Keratinocyte (primary cell): ENCODE measurements around the gene KAT2B. TPM values are rescaled to one million over a fixed set of nuclear protein-coding genes. Genes with fewer than 3 reads are reported as not detected.
A peak's percentile ranks its signal among the peaks of the same experiment; 100 is the strongest.

ENCODE experiments used
- DNase-seq: peaks from one replicate; pipeline ENCODE4 v3.0.0-alpha.2; 2011; ENCODE audit warnings: low read depth, missing footprints, low spot score
- FAIRE-seq: peaks from 2 replicates; lab custom pipeline; 2011; peaks lifted over from hg19 to GRCh38; lab: Jason Lieb, UNC
- H2AFZ ChIP-seq: 2 replicates; pipeline ENCODE4 v1.6.0; 2012; ENCODE audit warnings: low read length, control low read depth, inconsistent platforms; ENCODE audit not compliant: control insufficient read depth
- H3K27ac ChIP-seq: 2 replicates; pipeline ENCODE4 v1.5.1; 2011; ENCODE audit warnings: low read length; ENCODE audit not compliant: control insufficient read depth, insufficient read depth
- H3K27me3 ChIP-seq: 3 replicates; pipeline ENCODE4 v1.6.0; 2011; ENCODE audit warnings: low read length; ENCODE audit not compliant: control insufficient read depth, insufficient read depth; ENCODE audit errors: extremely low read depth
- H3K36me3 ChIP-seq, 2 experiments: 2 replicates in 1 of 2; 3 replicates in 1 of 2; pipeline ENCODE4 v1.5.1; 2011; ENCODE audit warnings: low read length in 2 of 2, mild to moderate bottlenecking in 1 of 2; ENCODE audit not compliant: control insufficient read depth in 2 of 2, insufficient read depth in 2 of 2; ENCODE audit errors: extremely low read depth in 1 of 2
- H3K4me1 ChIP-seq: 3 replicates; pipeline ENCODE4 v1.5.1; 2011; ENCODE audit warnings: low read length; ENCODE audit not compliant: control insufficient read depth, insufficient read depth; ENCODE audit errors: extremely low read depth
- H3K4me2 ChIP-seq: 3 replicates; pipeline ENCODE4 v1.6.0; 2011; ENCODE audit warnings: low read depth, low read length; ENCODE audit not compliant: control insufficient read depth, insufficient read depth; ENCODE audit errors: extremely low read depth
- H3K4me3 ChIP-seq, 3 experiments: fragments of 200-600 bp in 1 of 3; sonication (generic) in 1 of 3; 2 replicates in 2 of 3; 3 replicates in 1 of 3; pipeline ENCODE4 v1.5.1; 2011 to 2016; ENCODE audit warnings: low read length in 3 of 3, mild to moderate bottlenecking in 3 of 3, control low read depth in 2 of 3, inconsistent platforms in 1 of 3, low read depth in 1 of 3, mixed read lengths in 1 of 3, mixed run types in 1 of 3, moderate library complexity in 1 of 3; ENCODE audit not compliant: control insufficient read depth in 2 of 3, insufficient read depth in 2 of 3; ENCODE audit errors: extremely low read depth in 1 of 3
- H3K79me2 ChIP-seq: 2 replicates; pipeline ENCODE4 v1.6.0; 2012; ENCODE audit warnings: low read length; ENCODE audit not compliant: control insufficient read depth, insufficient read depth
- H3K9ac ChIP-seq: 3 replicates; pipeline ENCODE4 v1.6.0; 2011; ENCODE audit warnings: low read length; ENCODE audit not compliant: control insufficient read depth, insufficient read depth; ENCODE audit errors: extremely low read depth
- H3K9me1 ChIP-seq: 3 replicates; pipeline ENCODE4 v1.6.0; 2011; ENCODE audit warnings: low read length; ENCODE audit not compliant: control insufficient read depth, insufficient read depth; ENCODE audit errors: extremely low read depth
- H3K9me3 ChIP-seq: 2 replicates; pipeline ENCODE4 v1.5.1; 2012; ENCODE audit warnings: low read depth, low read length; ENCODE audit not compliant: control insufficient read depth
- H4K20me1 ChIP-seq: 3 replicates; pipeline ENCODE4 v1.6.0; 2011; ENCODE audit warnings: low read length; ENCODE audit not compliant: control insufficient read depth, insufficient read depth; ENCODE audit errors: extremely low read depth
- CTCF ChIP-seq, 3 experiments: IDR thresholded peaks in 1 of 3; conservative IDR thresholded peaks in 1 of 3; optimal IDR thresholded peaks in 1 of 3; 2 replicates in 2 of 3; 3 replicates in 1 of 3; pipeline versions ENCODE3 to v1.5.1; 2011; ENCODE audit warnings: low read length in 3 of 3, mild to moderate bottlenecking in 3 of 3, moderate library complexity in 2 of 3, control low read depth in 1 of 3, inconsistent platforms in 1 of 3; ENCODE audit not compliant: insufficient read depth in 2 of 3; ENCODE audit errors: extremely low read depth in 1 of 3
- EZH2 ChIP-seq: IDR thresholded peaks from one replicate; pipeline ENCODE4 v1.6.1; 2012; ENCODE audit warnings: inconsistent platforms, mild to moderate bottlenecking, low read length, moderate library complexity
- dilution Hi-C: fragments of 300-500 bp; cut with MboI; formaldehyde crosslinking; loops from one replicate; pipeline ENCODE4 v1.7.0; 2020; ENCODE audit warnings: low sequenced_read_pairs; ENCODE audit not compliant: extremely low pct_ligation_motif_present
- polyA plus RNA-seq, 5 experiments: library from polyadenylated mRNA; depleted of rRNA in 3 of 5; stranded (reverse) in 3 of 5; stranded (forward) in 1 of 5; unstranded in 1 of 5; fragments of >200 nt; gene quantifications; 1 replicate in 1 of 5; 2 replicates in 3 of 5; 3 replicates in 1 of 5; pipeline versions ENCODE4 v1.2.1 to v1.2.3, GENCODE V29; 2011 to 2012; ENCODE audit warnings: missing spikeins in 2 of 5, low read depth in 1 of 5, low replicate concordance in 1 of 5

Gene KAT2B
- polyA plus RNA-seq, 1 donor (not counting 4 experiments of a cell fraction or from before 2014, with no cell fraction given): 4.6 TPM

- Histone ChIP-seq H3K4me1 (peaks cover 29% of the 10 kb centered on the region), H3K9me1 (no peaks in the 10 kb centered on the region), H3K27ac (peak overlapping the region; percentile 50), H3K27me3 (no peaks in the 10 kb centered on the region), H2AFZ (no peak overlapping the region), H3K4me3 (no peak overlapping the region), H3K9me3 (no peaks in the 10 kb centered on the region), H3K36me3 (no peaks in the 10 kb centered on the region), H3K79me2 (no peaks in the 10 kb centered on the region), H3K4me2 (peak overlapping the region; percentile 47), H4K20me1 (no peaks in the 10 kb centered on the region), H3K9ac (peak overlapping the region; percentile 22)
- DNase-seq (no peak), FAIRE-seq (no peak)
- dilution Hi-C loops: no loop called here
- TF ChIP-seq EZH2: no peak
- no peak for TF ChIP-seq CTCF (optimal IDR thresholded peaks at IDR 0.05 in 1 of 3, IDR thresholded peaks at IDR 0.05 in 1 of 3, conservative IDR thresholded peaks at IDR 0.05 in 1 of 3; ENCODE audit: extremely low read depth in 1 of 3, insufficient read depth in 2 of 3, low read length in 3 of 3)
Measured at GRCh38 chr3:20066850-20067617, 26.8 kb downstream of the KAT2B start.

GRCh38 chr3:20068512-20069177 lies 28.4 kb downstream of the KAT2B start:
- Histone ChIP-seq H3K4me3 (no peak overlapping the region), H4K20me1 (no peaks in the 10 kb centered on the region), H3K9ac (no peak overlapping the region), H3K27me3 (no peaks in the 10 kb centered on the region), H3K9me1 (no peaks in the 10 kb centered on the region), H3K4me1 (peaks cover 29% of the 10 kb centered on the region), H3K27ac (no peak overlapping the region), H3K79me2 (no peaks in the 10 kb centered on the region), H3K9me3 (no peaks in the 10 kb centered on the region), H3K36me3 (no peaks in the 10 kb centered on the region), H3K4me2 (no peak overlapping the region), H2AFZ (no peak overlapping the region)
- no peak for TF ChIP-seq EZH2
- TF ChIP-seq CTCF (optimal IDR thresholded peaks at IDR 0.05 in 1 of 3, IDR thresholded peaks at IDR 0.05 in 1 of 3, conservative IDR thresholded peaks at IDR 0.05 in 1 of 3; ENCODE audit: extremely low read depth in 1 of 3, insufficient read depth in 2 of 3, low read length in 3 of 3): no peak
- dilution Hi-C loops: no loop called here
- DNase-seq (no peak), FAIRE-seq (no peak)
